ENCODE results near the gene PIH1D1.

The PIH1D1 gene

GRCh38 chr19:49415102-49415809 lies 36.4 kb downstream of the PIH1D1 start:
- no peak for DNase-seq

GRCh38 chr19:49414256-49414655 lies 37.4 kb downstream of the PIH1D1 start:
- no peak for DNase-seq

GRCh38 chr19:49413348-49413747 lies 38.3 kb downstream of the PIH1D1 start:
- no peak for DNase-seq

- no peak for DNase-seq
Observed at GRCh38 chr19:49411681-49412326, 39.8 kb downstream of the PIH1D1 start.

- no peak for DNase-seq
Observed at GRCh38 chr19:49409441-49410029, 42.1 kb downstream of the PIH1D1 start.

GRCh38 chr19:49408816-49409440 lies 42.7 kb downstream of the PIH1D1 start:
- no peak for DNase-seq

GRCh38 chr19:49407482-49408015 lies 44.1 kb downstream of the PIH1D1 start:
- DNase-seq = no peak

- DNase-seq = no peak
Observed at GRCh38 chr19:49407079-49407478, 44.5 kb downstream of the PIH1D1 start.

GRCh38 chr19:49403404-49404187 lies 48.0 kb downstream of the PIH1D1 start:
- peak; percentile 100 for DNase-seq

- no peak for DNase-seq
Observed at GRCh38 chr19:49400029-49400428, 51.6 kb downstream of the PIH1D1 start.

GRCh38 chr19:49398931-49399330 lies 52.7 kb downstream of the PIH1D1 start:
- no peak for DNase-seq

- DNase-seq = peak; percentile 71
Observed at GRCh38 chr19:49398001-49398615, 53.5 kb downstream of the PIH1D1 start.

GRCh38 chr19:49396738-49397505 lies 54.7 kb downstream of the PIH1D1 start:
- DNase-seq = no peak
